GM06990 (cell line): ENCODE results near the gene TCOF1.

Experiments used
- DNase-seq: peaks from one replicate; pipeline ENCODE4 v3.0.0-alpha.2; 2011; ENCODE audit not compliant: insufficient read length; ENCODE audit errors: extremely low read depth
- H3K27me3 ChIP-seq: replicated peaks from 2 replicates; pipeline ENCODE4 v1.6.0; 2011; ENCODE audit warnings: low read length; ENCODE audit not compliant: control insufficient read depth, insufficient read depth
- H3K36me3 ChIP-seq: 2 replicates; pipeline ENCODE4 v1.5.1; 2011; ENCODE audit warnings: low read length; ENCODE audit not compliant: control insufficient read depth, insufficient read depth
- H3K4me3 ChIP-seq: replicated peaks from 2 replicates; pipeline ENCODE4 v1.5.1; 2011; ENCODE audit warnings: low read depth, mild to moderate bottlenecking, control low read depth, low read length
- TF ChIP-seq, protein P1 (sequence below): IDR thresholded peaks from 2 replicates; pipeline ENCODE4 v1.5.1; 2011; ENCODE audit warnings: low read length, control low read depth, mild to moderate bottlenecking, inconsistent platforms; ENCODE audit not compliant: insufficient read depth, poor library complexity, severe bottlenecking

The TCOF1 gene

DNA sequence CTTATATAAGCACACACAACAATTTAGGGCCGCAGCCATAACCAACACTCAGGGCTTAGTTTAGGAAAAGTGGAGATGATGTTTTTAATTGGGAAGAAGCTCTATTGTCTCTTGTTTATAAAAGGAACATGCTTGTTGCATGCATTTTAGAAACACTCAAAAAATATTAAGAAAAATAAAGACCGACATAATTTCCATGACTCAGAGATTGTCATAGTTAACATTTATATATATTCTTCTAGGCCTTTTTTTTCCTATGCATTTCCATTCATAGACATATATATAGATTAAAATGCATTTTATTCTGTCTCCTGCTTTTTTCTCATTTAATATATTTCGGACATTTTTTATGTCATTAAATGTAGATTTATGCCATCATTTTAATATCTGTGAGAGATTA lies 41.2 kb upstream of the TCOF1 start:
- H3K27me3 ChIP-seq = no peaks in the 10 kb centered on the region; the same call in 1 of the 2 replicates
- no peak overlapping the region for H3K4me3 ChIP-seq
- no peak for DNase-seq
- H3K36me3 ChIP-seq = no peaks in the 10 kb centered on the region
- TF ChIP-seq, protein P1, sequence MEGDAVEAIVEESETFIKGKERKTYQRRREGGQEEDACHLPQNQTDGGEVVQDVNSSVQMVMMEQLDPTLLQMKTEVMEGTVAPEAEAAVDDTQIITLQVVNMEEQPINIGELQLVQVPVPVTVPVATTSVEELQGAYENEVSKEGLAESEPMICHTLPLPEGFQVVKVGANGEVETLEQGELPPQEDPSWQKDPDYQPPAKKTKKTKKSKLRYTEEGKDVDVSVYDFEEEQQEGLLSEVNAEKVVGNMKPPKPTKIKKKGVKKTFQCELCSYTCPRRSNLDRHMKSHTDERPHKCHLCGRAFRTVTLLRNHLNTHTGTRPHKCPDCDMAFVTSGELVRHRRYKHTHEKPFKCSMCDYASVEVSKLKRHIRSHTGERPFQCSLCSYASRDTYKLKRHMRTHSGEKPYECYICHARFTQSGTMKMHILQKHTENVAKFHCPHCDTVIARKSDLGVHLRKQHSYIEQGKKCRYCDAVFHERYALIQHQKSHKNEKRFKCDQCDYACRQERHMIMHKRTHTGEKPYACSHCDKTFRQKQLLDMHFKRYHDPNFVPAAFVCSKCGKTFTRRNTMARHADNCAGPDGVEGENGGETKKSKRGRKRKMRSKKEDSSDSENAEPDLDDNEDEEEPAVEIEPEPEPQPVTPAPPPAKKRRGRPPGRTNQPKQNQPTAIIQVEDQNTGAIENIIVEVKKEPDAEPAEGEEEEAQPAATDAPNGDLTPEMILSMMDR = no peak

- Histone ChIP-seq H3K27me3 (no peaks in the 10 kb centered on the region), H3K36me3 (no peaks in the 10 kb centered on the region), H3K4me3 (no peak overlapping the region)
- TF ChIP-seq, protein P1 = no peak
- no peak for DNase-seq
Measured at GRCh38 chr5:150317048-150318003, 40.2 kb upstream of the TCOF1 start.

GRCh38 chr5:150318613-150319483 lies 38.6 kb upstream of the TCOF1 start:
- no peak for DNase-seq
- no peaks in the 10 kb centered on the region for H3K27me3 ChIP-seq
- TF ChIP-seq, protein P1 = no peak
- H3K4me3 ChIP-seq = no peak overlapping the region
- no peaks in the 10 kb centered on the region for H3K36me3 ChIP-seq

GRCh38 chr5:150319484-150319790 lies 38.1 kb upstream of the TCOF1 start:
- no peak for DNase-seq
- H3K27me3 ChIP-seq = no peaks in the 10 kb centered on the region
- H3K36me3 ChIP-seq = no peaks in the 10 kb centered on the region
- TF ChIP-seq, protein P1 = no peak
- H3K4me3 ChIP-seq = no peak overlapping the region

- Histone ChIP-seq H3K36me3 (no peaks in the 10 kb centered on the region), H3K4me3 (no peak overlapping the region), H3K27me3 (no peaks in the 10 kb centered on the region)
- no peak for DNase-seq
- TF ChIP-seq, protein P1 = no peak
Measured at GRCh38 chr5:150320044-150320613, 37.4 kb upstream of the TCOF1 start.
